Progenitor cell of endocrine pancreas (in vitro differentiated cells): ENCODE measurements around the gene CFAP221. TPM values are rescaled to one million over a fixed set of nuclear protein-coding genes. Genes with fewer than 3 reads are reported as not detected.

Experiments
- DNase-seq: peaks from one replicate; pipeline ENCODE4 v3.0.0; 2021; ENCODE audit warnings: low spot score; ENCODE audit not compliant: unreplicated experiment
- H3K27ac Mint-ChIP-seq: 2 replicates; pipeline ENCODE4 v1.8.0; 2021; ENCODE audit warnings: mild to moderate bottlenecking, moderate library complexity, mixed read lengths
- H3K27me3 Mint-ChIP-seq: 2 replicates; pipeline ENCODE4 v1.8.0; 2021; ENCODE audit warnings: mixed read lengths
- H3K36me3 Mint-ChIP-seq: 2 replicates; pipeline ENCODE4 v1.8.0; 2022; ENCODE audit warnings: mixed read lengths; ENCODE audit not compliant: insufficient read depth
- H3K4me1 Mint-ChIP-seq: 2 replicates; pipeline ENCODE4 v1.8.0; 2021; ENCODE audit warnings: low read depth, mixed read lengths
- H3K4me3 Mint-ChIP-seq: 2 replicates; pipeline ENCODE4 v1.8.0; 2021; ENCODE audit warnings: low read depth, mild to moderate bottlenecking, moderate library complexity, mixed read lengths
- H3K9me3 Mint-ChIP-seq: 2 replicates; pipeline ENCODE4 v1.8.0; 2021; ENCODE audit warnings: low read depth, mixed read lengths
- CTCF ChIP-seq: fragments of 200-600 bp; sonication (generic); IDR thresholded peaks from one replicate; pipeline ENCODE4 v1.5.0; 2021; ENCODE audit warnings: antibody characterized with exemption, mild to moderate bottlenecking; ENCODE audit not compliant: unreplicated experiment
- total RNA-seq: library from RNA; stranded (reverse); gene quantifications from 2 replicates; pipeline ENCODE4 v1.2.1, GENCODE V29; 2021

The CFAP221 gene
- total RNA-seq, 1 donor from 2014 or later: 33.0 TPM

- Mint-ChIP-seq H3K27ac (no peak overlapping the region), H3K4me3 (no peak overlapping the region)
Observed at GRCh38 chr2:119638685-119639554, 94.7 kb downstream of the CFAP221 start.

GRCh38 chr2:119641562-119642258 lies 97.5 kb downstream of the CFAP221 start:
- Mint-ChIP-seq H3K4me1 (peaks cover 3% of the 10 kb centered on the region), H3K9me3 (no peaks in the 10 kb centered on the region), H3K27me3 (peaks cover 4% of the 10 kb centered on the region), H3K36me3 (peaks cover 6% of the 10 kb centered on the region), H3K27ac (no peak overlapping the region), H3K4me3 (no peak overlapping the region)
- peak; percentile 94 for TF ChIP-seq CTCF
- DNase-seq: peak; percentile 50

More at GRCh38 chr2:119638685-119639554, 94.7 kb downstream of the CFAP221 start:
- TF ChIP-seq CTCF: no peak
- no peak for DNase-seq
- Mint-ChIP-seq H3K4me1 (peaks cover 3% of the 10 kb centered on the region), H3K27me3 (peaks cover 4% of the 10 kb centered on the region), H3K9me3 (peaks cover 7% of the 10 kb centered on the region), H3K36me3 (peaks cover 20% of the 10 kb centered on the region)

GRCh38 chr2:119644186-119644585 lies 99.9 kb downstream of the CFAP221 start:
- Mint-ChIP-seq H3K9me3 (no peaks in the 10 kb centered on the region), H3K36me3 (no peaks in the 10 kb centered on the region), H3K27ac (no peak overlapping the region), H3K27me3 (peaks cover 2% of the 10 kb centered on the region), H3K4me3 (no peak overlapping the region), H3K4me1 (peaks cover 1% of the 10 kb centered on the region)
- no peak for DNase-seq
- TF ChIP-seq CTCF: no peak

- DNase-seq: no peak
- H3K9me3 Mint-ChIP-seq: no peaks in the 10 kb centered on the region
- no peaks in the 10 kb centered on the region for H3K27me3 Mint-ChIP-seq
- no peak overlapping the region for H3K27ac Mint-ChIP-seq
- H3K4me1 Mint-ChIP-seq: no peaks in the 10 kb centered on the region
- TF ChIP-seq CTCF: no peak
- no peak overlapping the region for H3K4me3 Mint-ChIP-seq
- no peaks in the 10 kb centered on the region for H3K36me3 Mint-ChIP-seq
Observed at GRCh38 chr2:119645173-119645855, 101.1 kb downstream of the CFAP221 start.

GRCh38 chr2:119646149-119646548 lies 101.9 kb downstream of the CFAP221 start:
- Mint-ChIP-seq H3K4me3 (no peak overlapping the region), H3K9me3 (no peaks in the 10 kb centered on the region), H3K4me1 (no peaks in the 10 kb centered on the region), H3K36me3 (no peaks in the 10 kb centered on the region), H3K27ac (no peak overlapping the region), H3K27me3 (no peaks in the 10 kb centered on the region)
- DNase-seq: no peak
- TF ChIP-seq CTCF: no peak
